Peyer's patch (tissue), 4 donors: ENCODE measurements around the gene PRR5L.

ENCODE experiments used
- CTCF ChIP-seq, 6 experiments: fragments of 450-650 bp in 4 of 6; fragments of 200-600 bp in 2 of 6; sonication (generic) in 1 of 6; IDR thresholded peaks; one replicate each; pipeline ENCODE4 v1.5.1; 2017 to 2019; ENCODE audit warnings: antibody characterized with exemption in 6 of 6, mild to moderate bottlenecking in 3 of 6, moderate library complexity in 1 of 6
- POLR2A ChIP-seq, 2 donors: fragments of 450-650 bp; IDR thresholded peaks; one replicate each; pipeline ENCODE4 v1.5.1; 2017; ENCODE audit warnings: antibody characterized with exemption in 2 of 2, mild to moderate bottlenecking in 2 of 2, moderate library complexity in 2 of 2

- no peak for TF ChIP-seq CTCF (IDR thresholded peaks at IDR 0.05)
- TF ChIP-seq POLR2A (IDR thresholded peaks at IDR 0.05), result no peak
Measured at GRCh38 chr11:36427876-36428275, 131.8 kb downstream of the PRR5L start.
